Measurements from ENCODE around the gene KCNQ2.

The KCNQ2 gene

DNA sequence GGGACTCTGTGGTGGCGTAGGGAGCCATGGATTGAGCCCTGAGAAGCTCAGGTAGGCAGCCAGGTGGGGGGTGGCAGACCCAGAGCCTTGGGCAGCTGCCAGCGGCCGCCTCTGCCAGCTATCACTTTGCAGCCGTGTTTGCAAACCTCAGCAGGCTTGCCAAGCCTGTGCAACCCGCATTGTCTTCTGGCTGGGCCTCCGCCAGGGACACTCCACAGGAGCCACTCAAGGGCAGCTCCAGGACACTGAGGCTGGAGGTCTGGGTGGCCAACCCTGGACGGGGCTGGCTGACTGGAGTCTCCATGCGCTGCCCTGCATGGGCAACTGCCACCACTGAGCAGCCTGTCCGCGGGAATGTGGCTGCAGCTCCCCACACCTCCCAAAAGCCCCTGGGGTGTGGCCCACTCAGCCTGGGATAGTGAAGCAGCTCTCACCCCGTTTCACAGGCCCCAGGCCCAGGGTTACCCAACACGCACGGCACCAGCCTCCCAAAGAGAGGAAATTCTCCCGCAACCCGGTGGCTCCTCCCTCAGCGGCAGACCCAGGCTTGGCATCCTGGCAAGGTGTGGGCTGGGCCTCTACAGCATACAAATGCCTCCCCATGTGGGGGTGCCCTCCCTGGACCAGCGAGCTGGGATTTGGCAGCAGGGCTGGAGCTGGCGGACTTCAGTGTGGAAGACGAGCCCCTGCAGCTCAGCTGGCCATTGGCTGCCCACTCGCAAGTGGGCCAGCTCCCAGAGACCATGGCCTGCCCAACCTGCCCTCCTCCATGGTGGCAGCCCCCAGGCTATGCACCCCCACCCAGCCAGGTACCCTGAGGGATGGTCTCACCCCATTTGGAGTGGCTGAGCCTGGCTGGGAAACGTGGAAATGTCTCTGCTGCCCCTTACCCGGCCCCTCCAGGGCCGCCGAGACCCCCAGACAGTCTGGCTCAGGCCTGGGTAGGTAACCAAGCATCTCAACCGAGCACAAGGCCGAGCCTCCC lies 114.2 kb downstream of the KCNQ2 start:
- no peaks in the 10 kb centered on the region for H4K20me1 ChIP-seq (ENCODE audit: insufficient read depth, low read length)
- no peaks in the 10 kb centered on the region for H3K79me2 ChIP-seq (ENCODE audit: insufficient read depth, low read length)
- no peaks in the 10 kb centered on the region for H3K9me2 ChIP-seq (ENCODE audit: low read depth, low read length)
- no peaks in the 10 kb centered on the region for H3K36me3 ChIP-seq (ENCODE audit: insufficient read depth, low read length)
- TF ChIP-seq, protein P1, sequence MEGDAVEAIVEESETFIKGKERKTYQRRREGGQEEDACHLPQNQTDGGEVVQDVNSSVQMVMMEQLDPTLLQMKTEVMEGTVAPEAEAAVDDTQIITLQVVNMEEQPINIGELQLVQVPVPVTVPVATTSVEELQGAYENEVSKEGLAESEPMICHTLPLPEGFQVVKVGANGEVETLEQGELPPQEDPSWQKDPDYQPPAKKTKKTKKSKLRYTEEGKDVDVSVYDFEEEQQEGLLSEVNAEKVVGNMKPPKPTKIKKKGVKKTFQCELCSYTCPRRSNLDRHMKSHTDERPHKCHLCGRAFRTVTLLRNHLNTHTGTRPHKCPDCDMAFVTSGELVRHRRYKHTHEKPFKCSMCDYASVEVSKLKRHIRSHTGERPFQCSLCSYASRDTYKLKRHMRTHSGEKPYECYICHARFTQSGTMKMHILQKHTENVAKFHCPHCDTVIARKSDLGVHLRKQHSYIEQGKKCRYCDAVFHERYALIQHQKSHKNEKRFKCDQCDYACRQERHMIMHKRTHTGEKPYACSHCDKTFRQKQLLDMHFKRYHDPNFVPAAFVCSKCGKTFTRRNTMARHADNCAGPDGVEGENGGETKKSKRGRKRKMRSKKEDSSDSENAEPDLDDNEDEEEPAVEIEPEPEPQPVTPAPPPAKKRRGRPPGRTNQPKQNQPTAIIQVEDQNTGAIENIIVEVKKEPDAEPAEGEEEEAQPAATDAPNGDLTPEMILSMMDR (IDR thresholded peaks at IDR 0.05; ENCODE audit: low read length), result no peak
- TF ChIP-seq EZH2 (IDR thresholded peaks at IDR 0.05; ENCODE audit: borderline replicate concordance, low read length), result no peak
- H3K9ac ChIP-seq (ENCODE audit: low read length), result no peak overlapping the region
- H3K9me3 ChIP-seq (ENCODE audit: low read length), result no peaks in the 10 kb centered on the region
- no peaks in the 10 kb centered on the region for H3F3A ChIP-seq (ENCODE audit: insufficient read depth, low read length)
- no peak overlapping the region for H2AFZ ChIP-seq (ENCODE audit: low read length)
- no peak overlapping the region for H3K27ac ChIP-seq (ENCODE audit: low read depth, low read length, poor library complexity, severe bottlenecking)
- no peak overlapping the region for H3K4me2 ChIP-seq (ENCODE audit: low read length)
- 0 out of 2 replicates have a peak, but pooled peaks cover 3% of the 10 kb centered on the region for H3K27me3 ChIP-seq (ENCODE audit: insufficient read depth, low read length)
- no peaks in the 10 kb centered on the region for H3K4me1 ChIP-seq (ENCODE audit: insufficient read depth, low read length, severe bottlenecking)
- no peak overlapping the region for H3K4me3 ChIP-seq (ENCODE audit: low read depth, low read length, poor library complexity, severe bottlenecking)

DNA sequence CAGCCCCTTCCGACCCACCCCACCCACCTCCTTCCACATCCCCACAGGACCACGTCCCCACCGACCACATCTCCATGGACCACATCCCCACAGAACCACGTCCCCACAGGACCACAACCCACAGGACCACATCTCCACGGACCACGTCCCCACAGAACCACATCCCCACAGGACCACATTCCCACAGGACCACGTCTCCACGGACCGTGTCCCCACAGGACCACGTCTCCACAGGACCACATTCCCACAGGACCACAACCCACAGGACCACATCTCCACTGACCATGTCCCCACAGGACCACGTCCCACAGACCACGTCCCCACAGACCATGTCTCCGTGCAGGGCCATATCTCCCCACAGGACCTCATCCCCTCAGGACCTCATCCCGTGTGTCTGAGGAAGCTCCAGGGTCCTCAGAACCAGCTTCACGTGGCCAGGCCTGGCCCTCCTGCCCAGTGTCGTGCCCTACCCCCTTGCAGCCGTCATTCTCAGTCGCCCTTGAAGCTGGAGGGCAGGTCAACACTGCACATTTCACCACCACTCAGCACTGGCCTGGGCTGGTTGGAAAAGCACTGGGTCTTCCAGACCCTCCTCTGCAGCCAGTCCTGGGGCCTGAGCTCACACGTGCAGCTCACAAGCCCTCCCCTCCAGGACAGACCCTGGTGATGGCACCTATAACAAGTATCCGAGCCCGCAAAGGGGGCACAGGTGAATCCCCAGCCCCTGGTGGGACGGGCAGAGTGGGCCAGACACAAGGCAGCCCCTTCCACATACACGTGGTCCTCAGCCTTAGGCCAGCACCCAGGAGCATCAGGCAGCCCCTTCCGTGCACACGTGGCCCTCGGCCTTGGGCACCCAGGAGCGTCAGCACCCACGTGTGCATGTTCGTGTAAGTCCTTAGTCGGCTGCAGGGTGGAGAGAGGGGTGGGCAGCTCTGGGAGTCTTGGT lies 115.2 kb downstream of the KCNQ2 start:
- Histone ChIP-seq H3K9ac (ENCODE audit: low read length) (no peak overlapping the region), H4K20me1 (ENCODE audit: insufficient read depth, low read length) (no peaks in the 10 kb centered on the region), H3K27ac (ENCODE audit: low read depth, low read length, poor library complexity, severe bottlenecking) (no peak overlapping the region), H2AFZ (ENCODE audit: low read length) (no peak overlapping the region), H3F3A (ENCODE audit: insufficient read depth, low read length) (no peaks in the 10 kb centered on the region), H3K79me2 (ENCODE audit: insufficient read depth, low read length) (no peaks in the 10 kb centered on the region), H3K4me2 (ENCODE audit: low read length) (no peak overlapping the region), H3K4me3 (ENCODE audit: low read depth, low read length, poor library complexity, severe bottlenecking) (no peak overlapping the region), H3K36me3 (ENCODE audit: insufficient read depth, low read length) (no peaks in the 10 kb centered on the region), H3K27me3 (ENCODE audit: insufficient read depth, low read length) (no peaks in the 10 kb centered on the region), H3K9me2 (ENCODE audit: low read depth, low read length) (no peaks in the 10 kb centered on the region), H3K4me1 (ENCODE audit: insufficient read depth, low read length, severe bottlenecking) (no peaks in the 10 kb centered on the region), H3K9me3 (ENCODE audit: low read length) (no peaks in the 10 kb centered on the region)
- TF ChIP-seq, protein P1 (IDR thresholded peaks at IDR 0.05; ENCODE audit: low read length), result no peak
- no peak for TF ChIP-seq EZH2 (IDR thresholded peaks at IDR 0.05; ENCODE audit: borderline replicate concordance, low read length)

DNA sequence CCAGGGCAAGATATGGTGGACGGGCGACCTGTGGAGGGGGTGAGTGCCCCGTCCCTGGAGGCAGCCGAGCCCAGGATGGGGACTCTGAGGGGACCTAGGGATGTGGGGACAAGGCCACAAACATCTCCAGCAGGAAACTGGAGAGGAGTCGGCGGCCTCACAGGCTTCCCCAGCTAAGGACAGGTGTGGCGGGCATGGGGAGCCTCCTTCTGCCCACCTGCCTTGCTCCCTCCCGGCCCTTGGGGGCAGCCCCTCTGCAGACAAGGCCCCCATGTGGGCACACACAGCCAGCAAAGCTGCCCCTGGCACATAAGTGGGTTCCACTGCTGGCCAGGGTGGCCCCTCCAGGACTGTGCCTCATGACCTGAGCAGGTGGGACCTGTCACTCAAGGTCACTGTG lies 115.9 kb downstream of the KCNQ2 start:
- no peaks in the 10 kb centered on the region for H3K4me1 ChIP-seq (ENCODE audit: insufficient read depth, low read length, severe bottlenecking)
- no peak for TF ChIP-seq EZH2 (IDR thresholded peaks at IDR 0.05; ENCODE audit: borderline replicate concordance, low read length)
- TF ChIP-seq, protein P1 (IDR thresholded peaks at IDR 0.05; ENCODE audit: low read length), result no peak
- H3K79me2 ChIP-seq (ENCODE audit: insufficient read depth, low read length), result no peaks in the 10 kb centered on the region
- no peaks in the 10 kb centered on the region for H4K20me1 ChIP-seq (ENCODE audit: insufficient read depth, low read length)
- no peaks in the 10 kb centered on the region for H3K36me3 ChIP-seq (ENCODE audit: insufficient read depth, low read length)
- no peak overlapping the region for H3K27ac ChIP-seq (ENCODE audit: low read depth, low read length, poor library complexity, severe bottlenecking)
- H3K9me3 ChIP-seq (ENCODE audit: low read length), result no peaks in the 10 kb centered on the region
- no peak overlapping the region for H3K4me2 ChIP-seq (ENCODE audit: low read length)
- no peak overlapping the region for H3K4me3 ChIP-seq (ENCODE audit: low read depth, low read length, poor library complexity, severe bottlenecking)
- no peaks in the 10 kb centered on the region for H3K27me3 ChIP-seq (ENCODE audit: insufficient read depth, low read length)
- H3K9ac ChIP-seq (ENCODE audit: low read length), result no peak overlapping the region
- H3K9me2 ChIP-seq (ENCODE audit: low read depth, low read length), result no peaks in the 10 kb centered on the region
- no peaks in the 10 kb centered on the region for H3F3A ChIP-seq (ENCODE audit: insufficient read depth, low read length)
- H2AFZ ChIP-seq (ENCODE audit: low read length), result no peak overlapping the region
